MCF 10A (cell line): Measurements from ENCODE around the gene HNRNPUL1. TPM values are rescaled to one million over a fixed set of nuclear protein-coding genes. Genes with fewer than 3 reads are reported as not detected.
"Not testable (repeated sequence)": the region's sequence is repeated elsewhere in the genome, so short reads cannot be mapped to it uniquely, and the experiment has no call there.

Experiments
- BruUV-seq: library from RNA; stranded (reverse); fragments of 400-500 nt; replicated peaks from 2 replicates; lab custom pipeline; 2021; lab: Mats Ljungman, UMichigan
- CTCF ChIA-PET: fragments of 300-600 bp; sonication (Branson Sonifier 250); formaldehyde crosslinking; extraction: SDS; loops from one replicate; lab custom pipeline; 2021; ENCODE audit warnings: antibody characterized with exemption, inconsistent platforms; lab: Yijun Ruan, JAX
- POLR2A ChIA-PET: fragments of 300-600, 350-650 bp; sonication (Branson Sonifier 250); formaldehyde crosslinking; extraction: SDS; loops from one replicate; lab custom pipeline; 2020; ENCODE audit warnings: antibody characterized with exemption, inconsistent platforms; lab: Yijun Ruan, JAX
- DNase-seq: peaks from one replicate; pipeline ENCODE4 v3.0.0-alpha.2; 2018; ENCODE audit not compliant: unreplicated experiment
- H3K27ac Mint-ChIP-seq: one replicate; pipeline ENCODE4 v1.8.0; 2022; ENCODE audit warnings: mild to moderate bottlenecking, low read depth, mixed read lengths; ENCODE audit not compliant: unreplicated experiment
- H3K27me3 Mint-ChIP-seq: one replicate; pipeline ENCODE4 v1.8.0; 2022; ENCODE audit warnings: mixed read lengths; ENCODE audit not compliant: insufficient read depth, unreplicated experiment
- H3K36me3 Mint-ChIP-seq: one replicate; pipeline ENCODE4 v1.8.0; 2022; ENCODE audit warnings: mild to moderate bottlenecking, moderate library complexity, mixed read lengths; ENCODE audit not compliant: insufficient read depth, unreplicated experiment
- H3K4me1 Mint-ChIP-seq: one replicate; pipeline ENCODE4 v1.8.0; 2022; ENCODE audit warnings: mixed read lengths; ENCODE audit not compliant: insufficient read depth, unreplicated experiment
- H3K4me3 Mint-ChIP-seq: one replicate; pipeline ENCODE4 v1.8.0; 2022; ENCODE audit warnings: mild to moderate bottlenecking, moderate library complexity, mixed read lengths; ENCODE audit not compliant: unreplicated experiment
- H3K9me3 Mint-ChIP-seq: one replicate; pipeline ENCODE4 v1.8.0; 2022; ENCODE audit warnings: mixed read lengths; ENCODE audit not compliant: unreplicated experiment
- intact Hi-C: fragments of 100-400 bp; cut with micrococcal nuclease; formaldehyde crosslinking; loops from 2 replicates; pipeline ENCODE4 v1.14.1; 2022
- total RNA-seq: library from RNA; stranded (reverse); gene quantifications from 2 replicates; pipeline ENCODE4 v1.2.3, GENCODE V29; 2022
- TF ChIP-seq, protein P1 (sequence below): fragments of 200-600 bp; IDR thresholded peaks from one replicate; pipeline ENCODE4 v1.8.0; 2022; ENCODE audit warnings: antibody characterized with exemption, mild to moderate bottlenecking; ENCODE audit not compliant: unreplicated experiment

HNRNPUL1 gene
- total RNA-seq, 1 experiment from 2014 or later: 204 TPM

DNA sequence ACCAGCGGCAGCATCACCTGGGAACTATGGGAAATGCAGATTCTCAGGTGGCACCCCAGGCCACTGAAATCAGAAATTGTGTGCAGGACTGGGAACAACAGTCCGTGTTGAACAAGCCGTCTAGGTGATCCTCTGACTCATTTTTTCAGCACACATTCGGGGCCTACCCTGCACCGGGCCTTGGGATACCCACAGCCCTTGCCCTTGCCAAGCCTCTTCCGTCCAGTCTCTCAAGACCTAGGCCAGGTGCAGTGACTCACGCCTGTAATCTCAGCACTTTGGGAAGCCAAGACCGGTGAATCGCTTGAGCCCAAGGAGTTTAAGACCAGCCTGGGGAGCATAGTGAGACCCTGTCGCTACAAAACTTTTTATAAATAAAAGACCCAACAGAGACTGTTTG is 71.3 kb downstream of the HNRNPUL1 start:
- TF ChIP-seq, protein P1, sequence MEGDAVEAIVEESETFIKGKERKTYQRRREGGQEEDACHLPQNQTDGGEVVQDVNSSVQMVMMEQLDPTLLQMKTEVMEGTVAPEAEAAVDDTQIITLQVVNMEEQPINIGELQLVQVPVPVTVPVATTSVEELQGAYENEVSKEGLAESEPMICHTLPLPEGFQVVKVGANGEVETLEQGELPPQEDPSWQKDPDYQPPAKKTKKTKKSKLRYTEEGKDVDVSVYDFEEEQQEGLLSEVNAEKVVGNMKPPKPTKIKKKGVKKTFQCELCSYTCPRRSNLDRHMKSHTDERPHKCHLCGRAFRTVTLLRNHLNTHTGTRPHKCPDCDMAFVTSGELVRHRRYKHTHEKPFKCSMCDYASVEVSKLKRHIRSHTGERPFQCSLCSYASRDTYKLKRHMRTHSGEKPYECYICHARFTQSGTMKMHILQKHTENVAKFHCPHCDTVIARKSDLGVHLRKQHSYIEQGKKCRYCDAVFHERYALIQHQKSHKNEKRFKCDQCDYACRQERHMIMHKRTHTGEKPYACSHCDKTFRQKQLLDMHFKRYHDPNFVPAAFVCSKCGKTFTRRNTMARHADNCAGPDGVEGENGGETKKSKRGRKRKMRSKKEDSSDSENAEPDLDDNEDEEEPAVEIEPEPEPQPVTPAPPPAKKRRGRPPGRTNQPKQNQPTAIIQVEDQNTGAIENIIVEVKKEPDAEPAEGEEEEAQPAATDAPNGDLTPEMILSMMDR: no peak
- peak; percentile 66 for DNase-seq
- Mint-ChIP-seq H3K36me3 (peaks cover 38% of the 10 kb centered on the region), H3K4me1 (peaks cover 6% of the 10 kb centered on the region), H3K27me3 (no peaks in the 10 kb centered on the region), H3K27ac (no peak overlapping the region), H3K4me3 (no peak overlapping the region), H3K9me3 (no peaks in the 10 kb centered on the region)
- POLR2A ChIA-PET: no interaction called here
- intact Hi-C loops: no loop called here
- no TSS peak for BruUV-seq
- CTCF ChIA-PET: interaction anchor here (0.7 to 1.4 kb wide), 4 partner anchors 11 to 1522 kb away, joined by 3 to 4 read pairs (median 3); partner anchors contain the start of gene ERFL

DNA sequence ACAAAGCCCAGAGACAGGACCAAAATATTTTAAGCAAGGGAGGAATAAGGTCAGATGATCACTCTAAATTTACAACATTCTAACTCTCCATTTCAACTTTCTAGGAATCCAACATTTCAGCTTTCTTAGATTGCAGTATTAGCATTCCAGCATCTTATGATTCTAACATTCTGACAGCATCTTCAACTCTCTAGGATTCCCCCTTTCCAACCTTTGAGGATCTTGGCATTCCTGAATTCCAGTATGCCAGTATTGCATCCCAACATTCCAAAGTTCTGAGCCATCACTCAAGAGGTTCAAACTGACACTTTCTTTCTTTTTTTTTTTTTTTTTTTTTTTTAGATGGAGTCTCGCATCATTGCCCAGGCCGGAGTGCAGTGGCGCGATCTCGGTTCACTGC is 75.8 kb downstream of the HNRNPUL1 start:
- H3K36me3 Mint-ChIP-seq: peaks cover 64% of the 10 kb centered on the region
- no peak overlapping the region for H3K4me3 Mint-ChIP-seq
- H3K9me3 Mint-ChIP-seq: no peaks in the 10 kb centered on the region
- intact Hi-C loops: no loop called here
- H3K27ac Mint-ChIP-seq: no peak overlapping the region
- ChIA-PET POLR2A (no interaction called here), CTCF (no interaction called here)
- peaks cover 6% of the 10 kb centered on the region for H3K4me1 Mint-ChIP-seq
- TF ChIP-seq, protein P1: no peak
- no TSS peak for BruUV-seq
- DNase-seq: no peak
- H3K27me3 Mint-ChIP-seq: no peaks in the 10 kb centered on the region

DNA sequence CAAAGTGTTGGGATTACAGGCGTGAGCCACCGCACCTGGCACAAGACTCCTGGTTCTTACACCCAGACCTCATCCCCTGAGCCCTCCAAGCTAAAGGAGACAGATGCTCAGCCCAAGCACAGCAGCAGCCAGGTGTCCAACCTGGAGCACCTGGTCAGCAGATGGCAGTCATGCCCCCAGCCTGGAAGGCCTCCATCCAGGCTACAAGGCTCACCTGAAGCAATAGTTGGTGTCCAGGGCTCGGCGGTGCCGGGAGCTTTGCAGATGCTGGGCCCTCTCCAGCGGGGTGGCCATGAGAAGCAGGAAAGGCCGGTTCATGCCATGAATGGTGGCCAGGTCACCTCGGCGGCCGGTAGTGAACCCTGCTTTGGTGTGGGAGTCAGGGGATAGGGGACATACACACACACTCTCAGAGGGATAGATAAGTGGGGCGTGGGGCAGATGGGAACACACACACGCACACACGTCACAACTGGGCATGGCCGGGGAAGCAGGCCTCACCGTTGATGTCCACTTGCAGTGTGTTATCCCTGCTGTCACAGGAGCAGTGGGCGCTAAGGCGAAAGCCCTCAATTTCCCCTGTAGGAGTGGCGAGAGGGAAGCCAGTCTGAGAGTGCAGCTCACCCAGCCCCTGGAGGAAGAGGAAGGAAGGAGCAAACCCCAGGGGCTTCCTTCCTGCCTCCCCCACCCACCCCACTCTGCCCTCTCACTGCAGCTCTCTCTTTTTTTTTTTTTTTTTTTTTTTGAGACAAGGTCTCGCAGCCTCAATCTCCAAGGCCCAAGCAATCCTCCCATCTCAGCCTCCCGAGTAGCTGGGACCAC is 77.7 kb downstream of the HNRNPUL1 start:
- no peak for DNase-seq
- H3K4me3 Mint-ChIP-seq: no peak overlapping the region
- TF ChIP-seq, protein P1: no peak
- peaks cover 6% of the 10 kb centered on the region for H3K4me1 Mint-ChIP-seq
- peaks cover 62% of the 10 kb centered on the region for H3K36me3 Mint-ChIP-seq
- no TSS peak for BruUV-seq
- intact Hi-C loops: no loop called here
- ChIA-PET POLR2A (interaction anchor here (0.7 to 1.0 kb wide), 3 partner anchors 22 to 98 kb away, joined by 3 to 5 read pairs (median 3); partner anchors contain the start of gene B9D2), CTCF (interaction anchor here (0.6 to 0.7 kb wide), 2 partner anchors 22 to 23 kb away, joined by 3 to 4 read pairs; partner anchors contain the start of gene B9D2)
- H3K27me3 Mint-ChIP-seq: no peaks in the 10 kb centered on the region
- no peaks in the 10 kb centered on the region for H3K9me3 Mint-ChIP-seq
- H3K27ac Mint-ChIP-seq: no peak overlapping the region

DNA sequence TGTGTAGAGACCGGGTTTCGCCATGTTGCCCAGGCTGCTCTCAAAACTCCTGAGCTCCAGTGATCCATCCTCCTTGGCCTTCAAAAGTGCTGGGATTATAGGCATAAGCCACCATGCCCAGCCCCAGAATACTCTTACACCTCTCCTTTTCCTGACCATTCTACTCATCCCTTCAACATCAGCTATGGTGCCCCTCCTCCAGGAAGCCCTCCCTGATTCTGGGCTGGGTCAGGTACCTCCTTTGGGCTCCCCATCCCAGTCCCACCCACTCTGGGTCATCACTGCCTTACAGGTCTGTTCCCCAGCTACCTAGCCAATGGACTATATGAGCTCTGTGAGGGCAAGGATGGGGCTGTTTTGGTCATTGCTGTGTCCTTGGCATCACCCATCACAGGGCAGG is 80.0 kb downstream of the HNRNPUL1 start:
- ChIA-PET POLR2A (no interaction called here), CTCF (interaction anchor here (0.6 to 0.7 kb wide), 2 partner anchors 59 to 94 kb away, joined by 3 to 5 read pairs; no protein-coding TSS in a partner anchor)
- peaks cover 66% of the 10 kb centered on the region for H3K36me3 Mint-ChIP-seq

DNA sequence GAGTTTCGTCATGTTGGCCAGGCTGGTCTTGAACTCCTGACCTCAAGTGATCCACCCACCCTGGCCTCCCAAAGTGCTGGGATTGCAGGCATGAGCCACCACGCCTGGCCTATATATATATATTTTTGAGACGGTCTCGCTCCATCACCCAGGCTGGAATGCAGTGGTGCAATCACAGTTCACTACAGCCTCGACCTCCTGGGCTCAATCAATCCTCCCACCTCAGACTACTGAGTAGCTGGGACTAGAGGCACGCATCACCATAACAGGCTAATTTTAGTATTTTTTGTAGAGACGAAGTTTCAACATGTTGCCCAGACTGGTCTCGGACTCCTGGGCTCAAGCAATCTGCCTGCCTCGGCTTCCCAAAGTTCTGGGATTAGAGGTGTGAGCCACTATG is 82.7 kb downstream of the HNRNPUL1 start:
- not testable (repeated sequence) for BruUV-seq
- H3K4me1 Mint-ChIP-seq: peaks cover 18% of the 10 kb centered on the region

More for the DNA sequence above, 80.0 kb downstream of the HNRNPUL1 start:
- TF ChIP-seq, protein P1: no peak
- intact Hi-C loops: no loop called here
- no peaks in the 10 kb centered on the region for H3K9me3 Mint-ChIP-seq
- H3K4me1 Mint-ChIP-seq: peaks cover 6% of the 10 kb centered on the region
- no peaks in the 10 kb centered on the region for H3K27me3 Mint-ChIP-seq
- H3K27ac Mint-ChIP-seq: no peak overlapping the region
- H3K4me3 Mint-ChIP-seq: no peak overlapping the region
- BruUV-seq: no TSS peak
- DNase-seq: no peak

More for the DNA sequence above, 82.7 kb downstream of the HNRNPUL1 start:
- H3K36me3 Mint-ChIP-seq: peaks cover 52% of the 10 kb centered on the region
- H3K4me3 Mint-ChIP-seq, H3K27ac Mint-ChIP-seq, H3K27me3 Mint-ChIP-seq, DNase-seq, H3K9me3 Mint-ChIP-seq, intact Hi-C loops: not testable (repeated sequence)
- POLR2A ChIA-PET: interaction anchor here (1.0 kb wide), 1 partner anchor 17 kb away, joined by 4 read pairs; the partner anchor contains the start of gene B9D2
- CTCF ChIA-PET: interaction anchor here (0.7 to 1.8 kb wide), 2 partner anchors 9 to 11 kb away, joined by 3 to 4 read pairs; no protein-coding TSS in a partner anchor
